Stimulated activated CD4-positive, alpha-beta T cell treated with anti-CD3 and anti-CD28 coated beads, TNF-alpha, amount 100 ng/mL, for 48 hours (primary cell): Measurements from ENCODE around the gene GLIS2.
A peak's percentile ranks its signal among the peaks of the same experiment; 100 is the strongest.
"Not testable (repeated sequence)": the region's sequence is repeated elsewhere in the genome, so short reads cannot be mapped to it uniquely, and the experiment has no call there.

Source experiments
- DNase-seq, 3 donors: peaks; one replicate each; pipeline ENCODE4 v3.0.0-alpha.2; 2020; ENCODE audit warnings: low read depth in 3 of 3

Gene GLIS2

DNA sequence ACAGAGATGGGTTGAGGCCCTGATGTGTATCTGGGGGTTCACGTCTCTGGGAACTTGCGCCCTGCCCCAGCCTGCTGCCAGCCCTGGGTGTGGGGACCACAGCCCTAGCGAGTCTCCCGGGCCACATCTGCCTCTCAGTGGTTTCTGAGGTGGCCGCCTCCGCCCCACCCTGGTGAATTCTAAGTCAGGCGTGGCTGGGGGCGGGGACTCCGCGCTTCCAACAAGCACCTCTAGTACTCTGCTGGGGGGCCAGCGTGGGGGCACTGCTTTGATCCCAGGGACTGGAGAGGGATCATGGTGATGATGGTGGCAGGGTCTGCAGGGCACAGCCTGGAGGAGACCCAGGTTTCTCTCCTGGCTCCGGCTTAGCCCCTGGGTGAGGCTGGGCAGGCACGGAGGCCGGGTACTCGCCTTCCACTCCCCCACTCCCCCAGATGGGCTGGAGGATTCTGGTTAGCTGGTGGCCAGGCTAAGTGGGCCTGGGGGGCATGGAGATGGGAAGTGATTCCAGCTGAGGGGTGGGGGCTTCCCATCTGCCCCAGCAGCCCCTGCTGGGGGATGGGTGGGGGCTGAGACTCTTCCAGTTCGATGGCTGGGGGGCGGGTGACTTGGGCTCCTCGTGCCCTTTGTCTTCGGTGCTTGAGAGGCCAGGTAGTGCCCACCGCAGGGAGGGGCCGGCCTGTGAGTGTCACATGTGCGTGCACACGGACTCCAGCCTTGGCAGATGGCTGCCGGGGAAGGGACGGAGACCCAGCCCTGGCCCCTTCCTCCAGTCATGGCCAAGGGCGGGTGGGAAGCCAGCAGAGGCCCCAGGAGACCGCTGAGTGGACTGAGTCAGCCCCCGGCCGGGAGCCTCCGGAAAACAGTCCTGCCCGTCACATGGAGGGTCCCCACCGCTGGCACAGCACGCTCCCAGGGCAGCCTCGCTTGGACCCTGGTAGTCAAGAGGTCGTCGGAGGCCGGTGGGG lies 3.9 kb downstream of the GLIS2 start:
- DNase-seq = peak in 1 of 3 donors; percentile 31

DNA sequence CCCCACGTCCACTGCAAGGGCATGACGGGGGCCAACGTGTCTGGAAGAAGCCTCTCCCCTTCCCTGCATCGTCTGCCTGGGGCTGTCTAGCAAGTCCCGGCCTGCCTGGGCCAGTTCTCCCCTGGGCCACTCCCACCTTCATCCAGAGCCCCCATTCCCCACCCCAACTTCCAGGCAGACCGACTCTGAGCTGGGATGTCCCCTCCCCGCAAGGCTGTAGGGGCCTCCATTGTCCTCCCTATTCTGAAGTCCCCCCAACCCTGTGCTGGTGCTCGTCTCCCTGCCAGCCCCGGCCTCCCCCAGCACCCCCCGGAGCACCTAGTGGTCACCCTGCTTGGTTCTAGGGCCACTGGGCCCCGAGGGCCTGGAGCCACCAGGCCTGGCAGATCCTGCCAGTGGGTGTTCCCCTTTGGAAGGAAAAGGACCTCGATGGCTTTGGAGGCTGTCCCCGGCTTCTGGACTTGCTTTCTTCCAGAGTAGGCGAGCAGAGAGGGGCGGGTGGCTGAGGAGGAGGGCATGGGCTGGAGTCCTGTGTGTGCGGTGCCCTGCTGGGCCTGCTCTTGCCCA lies 4.8 kb downstream of the GLIS2 start:
- no peak for DNase-seq

DNA sequence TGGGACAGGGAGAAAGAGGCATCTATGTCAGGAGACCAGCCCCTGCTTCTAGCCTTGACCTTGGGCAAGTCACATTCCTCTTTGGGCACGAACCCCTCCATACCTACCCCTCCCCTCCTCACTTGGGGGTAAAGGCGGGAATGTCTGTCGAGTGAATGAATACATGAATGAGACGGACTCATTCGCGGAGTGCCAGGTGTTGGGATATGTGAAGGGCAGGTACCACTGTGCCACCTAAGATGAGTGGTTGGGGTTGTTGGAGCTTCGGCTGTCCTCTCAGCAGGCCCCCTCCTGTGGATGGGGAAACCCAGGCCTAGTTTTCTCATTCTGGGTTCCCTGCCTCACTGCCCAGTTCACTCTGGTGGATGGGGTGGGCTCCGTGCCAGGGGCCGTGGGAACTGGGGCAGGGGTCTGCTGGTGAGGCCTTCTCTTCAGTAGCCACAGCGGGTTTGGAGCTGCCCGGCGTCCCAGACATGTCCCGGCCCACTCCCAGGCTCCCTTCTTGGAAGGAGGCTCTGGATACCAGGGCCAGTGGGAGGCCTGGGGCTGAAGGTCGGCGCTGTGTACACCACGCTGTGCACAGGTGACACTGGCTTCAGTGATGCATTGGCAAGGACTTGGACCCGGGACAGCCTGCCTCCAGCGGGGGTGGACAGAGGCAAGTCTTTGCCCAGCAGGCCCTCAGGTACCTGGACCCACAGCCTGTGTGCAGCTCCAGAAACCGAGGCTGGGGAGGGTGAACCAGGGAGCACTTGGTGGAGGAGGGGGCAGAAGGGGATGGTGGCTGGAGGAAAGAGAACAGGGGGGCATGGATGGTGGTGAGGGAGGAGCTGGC lies 5.6 kb downstream of the GLIS2 start:
- DNase-seq = no peak

DNA sequence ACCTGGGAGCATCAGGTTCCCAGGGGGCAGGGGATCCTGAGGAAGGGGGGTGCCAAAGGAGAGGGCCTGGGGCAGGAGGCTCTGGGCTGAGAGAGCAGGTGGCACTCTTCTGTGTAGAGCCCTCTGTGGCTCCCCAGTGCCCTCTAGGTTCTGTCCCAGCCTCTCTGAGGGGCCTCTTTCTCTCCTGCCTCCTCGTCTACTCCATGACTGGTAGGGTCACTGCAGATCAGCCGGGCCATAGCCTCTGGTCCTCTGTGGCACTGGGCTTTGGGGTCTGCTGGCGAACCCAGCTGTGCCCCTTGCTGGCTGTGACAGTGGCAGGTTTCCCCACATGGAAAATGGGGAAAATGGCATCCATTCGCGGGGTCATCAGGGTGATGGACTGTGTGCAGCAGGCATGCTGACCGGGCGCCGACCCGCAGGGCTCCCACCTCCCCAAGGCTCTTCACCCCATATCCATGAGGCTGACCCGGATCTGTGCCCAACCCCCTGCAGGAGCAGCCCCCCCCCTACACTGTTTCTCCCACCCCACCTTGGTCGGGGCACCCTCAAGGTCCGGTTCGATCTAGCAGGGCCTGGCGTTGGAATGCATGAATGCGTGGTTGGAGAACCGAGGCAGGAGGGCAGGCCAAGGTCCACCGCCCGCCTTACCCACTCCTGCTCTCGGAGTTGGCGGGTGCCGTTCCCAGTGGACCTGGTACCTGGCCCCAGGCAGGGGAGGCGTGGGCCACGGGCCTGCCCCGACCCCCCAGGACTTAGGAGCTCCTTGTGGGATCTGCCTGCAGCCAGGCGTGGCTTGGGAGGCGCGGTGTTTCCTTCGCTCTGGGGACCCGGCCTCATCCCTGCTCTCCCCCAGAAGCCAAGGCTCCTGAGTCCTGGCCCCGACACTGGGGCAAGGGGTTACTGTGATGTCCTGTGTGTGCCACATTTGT lies 6.5 kb downstream of the GLIS2 start:
- DNase-seq = no peak

DNA sequence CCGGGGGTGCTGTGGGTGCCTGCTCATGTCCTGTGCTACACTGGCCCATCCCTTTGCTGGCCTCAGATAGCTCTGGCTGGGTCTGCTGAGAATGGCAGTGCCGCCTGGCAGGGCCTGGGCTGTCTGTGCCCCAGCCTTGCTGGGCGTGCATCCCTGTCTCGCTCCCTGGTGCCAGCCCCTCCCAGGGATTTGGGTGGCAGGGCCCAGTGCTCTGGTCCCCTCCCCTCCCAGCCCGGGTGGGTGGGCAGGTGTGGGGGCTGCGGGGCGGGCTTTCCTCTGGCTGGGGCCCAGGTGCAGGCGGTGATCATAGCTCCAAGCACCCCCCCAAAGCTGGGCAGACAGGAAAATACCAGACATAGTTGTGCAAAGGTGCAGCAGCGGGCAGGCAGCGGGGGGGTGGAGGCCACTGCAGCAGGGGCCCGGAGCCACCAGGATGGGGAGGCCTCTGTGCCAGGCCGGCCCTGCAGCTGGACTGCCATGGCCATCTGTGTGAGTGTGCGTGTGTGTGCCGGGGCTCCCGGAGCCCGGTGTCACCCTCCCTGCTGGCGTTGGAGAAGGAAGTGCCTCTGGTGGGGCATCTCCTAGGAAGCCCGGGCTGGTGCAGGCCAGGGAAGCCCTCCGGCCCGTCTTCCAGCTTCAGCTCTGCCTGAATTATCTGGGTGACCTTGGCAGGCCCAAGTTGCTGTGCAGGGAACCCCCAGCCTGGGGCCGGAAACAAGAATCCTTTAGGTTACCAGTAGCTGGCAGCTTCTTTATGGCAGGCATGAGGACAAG lies 7.4 kb downstream of the GLIS2 start:
- DNase-seq = no peak

DNA sequence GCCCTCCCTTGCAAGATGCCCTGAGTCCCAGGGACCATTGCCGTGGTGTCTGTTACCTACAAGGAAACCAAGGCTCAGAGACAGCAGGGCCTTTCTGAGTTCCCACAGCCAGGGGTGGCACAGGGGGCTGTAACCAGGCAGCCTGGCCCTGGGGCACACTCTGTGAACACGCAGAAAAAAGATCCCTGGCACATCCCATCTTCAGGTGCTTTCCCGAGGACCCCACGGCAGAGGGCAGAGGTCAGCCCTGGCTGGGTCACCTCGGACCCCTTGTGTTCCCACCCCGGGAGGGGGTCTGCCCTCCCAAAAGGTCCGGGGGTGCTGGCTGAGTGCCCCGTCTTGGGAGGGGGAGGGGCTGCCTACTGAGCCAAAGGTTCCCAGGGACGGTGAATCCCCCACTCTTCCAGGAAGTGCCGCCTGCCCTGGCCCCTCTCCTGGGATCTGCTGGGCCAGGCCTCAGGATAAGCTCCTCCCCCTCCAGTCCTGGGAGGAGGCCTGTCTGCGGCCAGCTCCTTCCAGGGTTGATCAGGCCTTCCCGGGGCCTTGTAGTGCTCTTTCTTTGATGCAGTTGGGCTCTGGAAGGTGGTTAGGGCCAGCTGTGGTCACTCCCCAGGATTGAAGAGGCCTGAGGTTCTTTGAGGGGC lies 8.1 kb downstream of the GLIS2 start:
- DNase-seq = no peak

DNA sequence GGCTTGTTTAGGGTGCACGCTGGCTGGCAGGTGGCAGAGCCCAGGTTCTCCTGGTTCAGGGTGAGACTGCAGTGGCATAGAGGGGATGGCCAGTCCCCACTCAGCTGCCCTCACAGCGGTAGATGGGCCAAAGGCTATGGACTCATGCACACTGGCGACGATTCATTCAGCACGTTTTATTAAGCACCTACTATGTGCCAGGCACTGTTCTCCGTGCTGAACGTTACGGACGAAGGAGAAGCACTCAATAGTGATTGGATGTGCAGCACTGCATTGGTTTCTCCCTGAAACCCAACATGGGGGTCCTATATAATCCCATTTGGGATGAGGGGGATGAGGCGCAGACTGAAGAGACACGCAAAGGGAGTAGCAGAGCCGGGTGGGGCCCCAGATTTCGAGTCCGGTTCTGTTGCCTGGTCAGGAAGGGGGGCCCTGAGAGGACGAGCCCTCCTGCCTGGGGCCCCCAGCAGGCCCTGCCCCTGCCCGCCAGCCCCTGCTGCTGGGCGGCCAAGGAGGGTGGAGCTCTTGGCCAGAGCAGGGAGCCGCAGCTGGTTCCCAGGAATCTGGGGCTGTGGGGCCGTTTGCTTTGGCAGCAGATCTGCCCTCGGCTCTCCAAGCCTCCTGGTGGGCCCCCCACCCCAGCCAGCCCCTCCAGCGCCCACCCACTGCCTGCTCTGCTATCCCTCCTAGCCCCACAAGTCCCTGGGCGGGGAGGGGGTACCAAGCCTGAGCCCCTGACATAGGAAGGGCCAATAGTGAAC lies 8.8 kb downstream of the GLIS2 start:
- no peak for DNase-seq

DNA sequence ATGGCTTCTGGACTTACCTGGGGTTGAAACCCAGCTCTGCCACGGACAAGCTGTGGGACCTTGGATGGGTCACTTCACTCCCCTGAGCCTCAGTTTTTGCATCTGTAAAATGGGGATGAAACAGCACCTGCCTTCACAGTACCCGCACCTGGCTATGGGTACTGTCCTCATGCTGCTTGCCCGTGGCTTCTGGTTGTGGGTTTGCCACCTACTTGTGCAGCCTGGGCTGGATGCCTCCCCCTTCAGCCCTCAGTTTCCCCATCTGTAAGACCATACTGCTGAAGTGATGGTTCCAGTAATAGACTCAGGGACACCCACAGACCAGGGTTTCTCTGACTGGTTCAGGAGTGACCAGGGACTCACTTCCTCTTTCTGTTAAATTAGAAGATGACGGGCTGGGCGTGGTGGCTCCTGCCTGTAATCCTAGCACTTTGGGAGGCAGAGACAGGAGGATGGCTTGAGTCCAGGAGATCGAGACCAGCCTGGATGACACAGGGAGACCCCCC lies 9.4 kb downstream of the GLIS2 start:
- no peak for DNase-seq

DNA sequence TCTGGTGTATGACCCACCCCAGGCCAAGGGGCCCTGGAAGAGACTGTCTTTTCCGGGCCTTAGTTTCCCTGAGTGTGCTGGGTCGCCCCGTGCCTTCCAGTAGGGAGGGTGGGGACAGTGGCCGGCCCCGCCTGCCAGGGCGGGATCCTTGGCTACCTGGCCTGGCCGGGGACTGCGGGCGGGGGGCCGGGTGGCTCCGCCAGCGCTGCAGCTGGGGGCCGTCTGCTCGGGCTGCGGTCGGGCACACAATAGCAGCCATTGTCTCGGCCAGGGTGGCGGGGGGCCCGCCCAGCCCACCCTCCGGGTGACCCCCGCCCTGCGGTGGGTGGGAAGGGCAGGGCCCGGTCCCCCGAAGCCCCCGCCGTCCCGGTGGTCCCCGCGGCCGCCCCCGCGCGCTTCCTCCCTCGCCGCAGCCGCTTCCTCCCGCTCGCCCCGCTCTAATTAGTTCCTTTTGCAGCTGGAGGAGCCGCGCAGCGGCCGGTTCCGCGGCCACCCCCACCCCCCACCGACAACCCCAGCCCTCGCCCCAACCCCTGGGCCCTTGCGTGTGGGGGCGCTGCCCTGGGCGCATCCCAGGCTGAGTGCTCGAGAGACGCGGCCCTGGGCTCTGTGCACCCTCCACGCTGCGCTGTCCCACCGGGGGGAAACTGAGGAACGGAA lies 11.6 kb downstream of the GLIS2 start:
- DNase-seq = no peak

DNA sequence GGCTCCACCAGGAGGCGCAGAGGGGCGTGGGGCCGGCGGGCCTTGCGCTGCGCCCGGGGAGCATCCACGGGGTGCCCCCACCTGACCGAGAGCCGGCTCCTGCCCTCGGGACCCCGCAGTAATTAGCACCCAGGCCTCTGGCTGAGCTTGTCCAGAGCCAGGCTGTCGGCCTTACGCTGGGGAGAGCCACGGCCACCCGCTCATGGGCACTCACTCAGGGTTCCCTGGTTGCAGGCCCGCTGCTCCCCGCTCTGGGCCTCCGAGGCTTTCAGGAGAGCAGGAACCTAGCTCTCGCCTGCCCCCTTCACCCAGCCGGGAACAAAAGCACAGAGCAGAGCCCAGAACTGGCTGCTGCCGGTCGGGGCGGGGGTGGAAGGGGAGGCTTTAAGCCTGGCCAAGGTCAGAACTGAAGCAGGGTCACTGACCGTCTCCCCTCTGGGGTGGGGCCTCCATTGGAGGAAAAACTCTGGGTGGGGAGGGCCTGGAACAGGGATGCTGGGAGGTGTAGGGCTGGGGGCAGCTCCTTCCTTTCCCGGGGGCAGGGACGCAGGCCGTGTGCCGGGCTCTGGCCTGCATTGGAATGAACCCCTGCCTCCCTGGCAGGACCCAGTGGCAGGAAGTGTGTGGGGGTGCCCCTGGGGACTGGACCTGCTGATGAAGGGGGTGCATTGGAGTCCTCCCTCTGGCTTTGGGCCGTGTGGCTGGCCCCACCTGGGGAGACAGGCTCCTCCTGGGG lies 12.3 kb downstream of the GLIS2 start:
- peak in 2 of 3 donors; percentile 39 to 43 for DNase-seq

DNA sequence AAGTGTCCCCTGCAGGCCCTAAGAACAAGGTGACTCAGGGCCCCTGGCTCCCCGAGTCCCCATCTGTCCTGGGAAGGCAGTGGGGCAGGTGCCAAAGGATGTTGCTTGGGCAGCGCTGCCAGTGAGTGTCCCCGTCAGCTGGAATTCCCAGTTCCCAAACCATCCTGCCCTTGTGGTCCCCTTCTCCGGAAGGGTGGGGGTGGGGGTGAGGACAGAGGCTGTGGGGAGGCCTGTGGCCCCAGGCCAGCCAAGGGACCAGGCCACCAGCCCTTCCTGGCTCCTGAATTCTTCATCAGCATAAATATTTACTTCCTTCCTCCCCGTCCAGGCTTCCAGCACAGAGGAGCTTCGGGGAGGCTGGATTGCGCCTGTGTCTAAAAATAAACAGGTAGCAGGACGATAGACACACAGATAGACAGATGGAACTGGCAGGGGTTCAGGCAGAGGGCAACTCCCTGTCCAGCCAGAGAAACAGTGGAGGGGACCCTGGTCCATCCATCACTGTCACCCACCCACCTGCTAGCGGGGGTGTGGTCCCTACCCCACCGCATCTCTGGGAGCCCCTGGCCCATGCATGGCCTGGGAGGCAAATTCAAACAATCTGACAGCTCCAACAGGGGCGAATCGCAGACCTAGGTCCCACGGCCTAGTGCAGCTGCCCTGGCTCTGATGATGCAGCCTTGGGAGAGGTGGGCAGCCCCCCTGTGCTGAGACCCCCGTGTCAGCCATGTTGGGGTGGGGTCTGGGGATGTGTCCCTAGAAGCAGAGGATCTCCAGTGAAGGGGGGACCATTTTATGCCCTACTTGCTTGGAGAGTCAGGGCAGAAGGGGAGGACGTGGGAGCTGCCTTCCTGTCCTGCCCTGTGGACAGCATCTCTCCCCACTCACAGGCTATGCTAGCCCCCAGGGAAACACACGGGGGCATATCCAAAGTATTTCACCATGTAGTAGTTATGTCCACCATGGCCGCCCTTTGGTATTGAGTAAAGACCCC lies 13.2 kb downstream of the GLIS2 start:
- no peak for DNase-seq

DNA sequence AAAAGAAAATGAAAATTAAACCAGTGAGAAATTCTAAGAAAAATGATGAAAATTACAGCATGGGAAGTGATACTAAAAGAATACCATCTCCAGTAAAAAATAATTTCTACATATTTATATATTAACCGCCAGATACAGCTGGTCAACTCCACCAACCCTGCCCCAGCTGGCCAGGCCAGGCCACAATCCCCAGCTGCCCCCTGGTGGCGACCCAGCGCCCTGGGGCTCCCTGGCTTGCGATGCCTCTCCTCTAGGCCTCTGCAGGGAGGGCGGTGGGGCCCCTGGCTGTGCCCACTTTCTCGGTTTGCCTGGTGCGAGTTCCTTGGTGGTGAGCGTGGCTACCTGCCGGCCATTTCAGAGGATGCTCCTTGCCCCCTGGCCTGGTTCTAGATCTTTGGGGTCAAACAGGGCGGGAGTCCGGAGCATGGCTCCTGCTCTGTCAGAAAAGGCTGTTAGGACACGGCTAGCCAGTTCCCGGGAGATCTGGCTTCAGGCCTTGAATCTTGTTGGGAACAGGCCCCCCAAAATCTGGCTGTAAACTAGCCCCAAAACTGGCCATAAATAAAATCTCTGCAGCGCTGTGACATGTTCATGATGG lies 14.5 kb downstream of the GLIS2 start:
- DNase-seq = peak; percentile 41 to 76 (median 44)

DNA sequence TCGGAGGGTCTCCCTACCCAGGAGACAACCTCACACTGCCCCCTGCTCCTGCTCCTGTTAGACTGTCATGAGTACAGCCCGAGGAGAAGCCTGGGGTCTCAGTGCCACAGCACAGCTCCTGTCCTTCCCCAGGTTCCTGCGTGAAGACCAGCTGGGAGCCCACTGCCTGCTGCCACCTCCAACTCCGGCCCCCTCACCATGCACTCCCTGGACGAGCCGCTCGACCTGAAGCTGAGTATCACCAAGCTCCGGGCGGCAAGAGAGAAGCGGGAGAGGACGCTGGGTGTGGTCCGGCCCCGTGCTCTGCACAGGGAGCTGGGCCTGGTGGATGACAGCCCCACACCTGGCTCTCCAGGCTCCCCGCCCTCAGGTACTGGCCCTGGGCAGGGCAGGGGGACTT lies 16.2 kb downstream of the GLIS2 start:
- DNase-seq = no peak

DNA sequence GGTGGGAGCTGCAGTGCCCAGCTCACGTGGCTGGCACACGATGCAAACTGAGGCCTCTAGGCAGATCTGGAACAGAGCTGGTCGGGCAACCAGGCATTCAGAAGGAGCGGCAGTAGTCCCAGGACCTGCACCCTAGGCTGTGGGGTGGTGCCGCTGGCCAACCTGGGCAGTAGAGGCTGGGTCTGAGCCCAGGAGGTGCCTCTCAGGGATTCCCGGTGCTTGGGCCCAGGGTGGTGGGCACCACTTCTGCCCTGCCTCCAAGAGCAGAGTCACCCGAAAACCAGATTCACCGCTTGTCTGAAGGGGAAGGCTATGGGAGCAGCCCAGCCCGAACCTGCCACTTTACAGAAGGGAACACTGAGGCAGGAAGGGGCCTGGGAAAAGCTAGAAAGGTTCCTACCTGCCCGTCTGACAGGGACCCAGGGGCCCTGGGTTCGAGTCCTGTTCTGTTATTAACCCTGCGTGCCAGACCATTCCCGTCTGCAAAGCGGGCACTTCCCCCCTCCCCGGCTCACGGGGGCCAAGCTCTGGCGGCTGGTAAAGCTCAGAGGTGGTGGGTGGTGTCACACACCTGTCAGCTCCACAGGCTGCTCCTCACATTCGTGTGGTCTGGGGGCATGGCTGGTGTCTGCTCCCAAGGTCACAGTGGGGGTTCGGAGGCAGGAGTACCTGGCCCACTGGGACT lies 16.9 kb downstream of the GLIS2 start:
- DNase-seq = no peak

DNA sequence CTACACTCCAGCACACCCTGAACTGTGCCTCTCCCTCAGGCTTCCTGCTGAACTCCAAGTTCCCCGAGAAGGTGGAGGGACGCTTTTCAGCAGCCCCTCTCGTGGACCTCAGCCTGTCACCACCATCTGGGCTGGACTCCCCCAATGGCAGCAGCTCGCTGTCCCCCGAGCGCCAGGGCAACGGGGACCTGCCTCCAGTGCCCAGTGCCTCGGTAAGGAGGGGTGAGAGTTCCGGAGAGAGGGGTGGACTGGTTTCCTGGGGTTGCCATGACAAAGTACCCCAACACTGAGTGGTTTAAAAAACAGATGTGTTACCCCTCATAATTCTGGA lies 17.4 kb downstream of the GLIS2 start:
- DNase-seq = no peak

DNA sequence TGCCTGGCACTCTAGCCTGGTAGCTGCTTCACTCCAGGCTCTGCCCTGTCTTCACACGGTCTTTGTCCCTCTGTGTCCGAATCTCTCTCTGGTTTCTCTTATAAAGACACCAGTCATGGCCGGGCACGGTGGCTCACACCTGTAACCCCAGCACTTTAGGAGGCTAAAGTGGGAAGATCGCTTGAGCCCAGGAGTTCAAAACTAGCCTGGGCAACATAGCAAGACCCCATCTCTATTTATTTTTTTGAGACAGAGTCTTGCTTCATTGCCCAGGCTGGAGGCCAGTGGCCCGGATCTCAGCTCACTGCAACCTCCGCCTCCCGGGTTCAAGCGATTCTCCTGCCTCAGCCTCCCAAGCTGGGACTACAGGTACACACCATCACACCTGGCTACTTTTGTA lies 17.8 kb downstream of the GLIS2 start:
- not testable (repeated sequence) for DNase-seq
